ENCODE data around the gene RUNDC3A.
"Not testable (repeated sequence)": the region's sequence is repeated elsewhere in the genome, so short reads cannot be mapped to it uniquely, and the experiment has no call there.

The RUNDC3A gene

DNA sequence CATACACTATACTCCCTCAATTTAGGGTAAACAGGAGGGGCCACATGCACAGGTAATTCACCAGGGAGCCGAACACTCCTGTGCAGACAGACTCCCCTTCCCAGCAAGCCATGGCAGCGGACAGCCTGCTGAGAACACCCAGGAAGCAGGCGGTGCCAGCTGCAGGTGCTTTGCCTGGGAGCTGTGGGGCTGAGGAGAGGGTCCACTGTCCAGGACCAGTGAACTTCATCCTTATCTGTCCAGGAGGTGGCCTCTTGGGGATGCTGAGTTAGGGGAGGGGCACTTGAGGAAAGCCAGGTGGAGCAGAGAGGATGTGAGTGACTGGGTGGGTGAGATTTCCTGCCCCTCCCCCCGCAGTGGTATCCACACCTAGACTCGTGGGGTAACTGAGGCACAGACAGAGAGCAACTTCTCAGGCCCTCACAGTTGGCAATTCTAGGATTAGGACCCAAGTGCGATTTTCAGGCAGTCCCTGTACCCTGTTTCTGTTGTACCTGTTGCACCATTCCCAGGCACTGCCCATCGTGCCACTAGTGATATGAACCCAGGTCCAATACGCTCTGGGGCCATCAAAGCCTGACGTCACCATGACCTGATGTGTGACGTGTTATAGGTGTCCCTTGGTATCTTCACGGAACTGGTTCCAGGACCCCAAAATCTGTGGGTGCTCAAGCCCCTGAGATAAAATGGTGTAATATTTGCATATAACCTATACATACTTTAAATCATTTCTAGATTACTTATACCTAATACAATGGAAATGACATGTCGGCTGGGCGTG lies 37.9 kb downstream of the RUNDC3A start:
- no peak for DNase-seq

DNA sequence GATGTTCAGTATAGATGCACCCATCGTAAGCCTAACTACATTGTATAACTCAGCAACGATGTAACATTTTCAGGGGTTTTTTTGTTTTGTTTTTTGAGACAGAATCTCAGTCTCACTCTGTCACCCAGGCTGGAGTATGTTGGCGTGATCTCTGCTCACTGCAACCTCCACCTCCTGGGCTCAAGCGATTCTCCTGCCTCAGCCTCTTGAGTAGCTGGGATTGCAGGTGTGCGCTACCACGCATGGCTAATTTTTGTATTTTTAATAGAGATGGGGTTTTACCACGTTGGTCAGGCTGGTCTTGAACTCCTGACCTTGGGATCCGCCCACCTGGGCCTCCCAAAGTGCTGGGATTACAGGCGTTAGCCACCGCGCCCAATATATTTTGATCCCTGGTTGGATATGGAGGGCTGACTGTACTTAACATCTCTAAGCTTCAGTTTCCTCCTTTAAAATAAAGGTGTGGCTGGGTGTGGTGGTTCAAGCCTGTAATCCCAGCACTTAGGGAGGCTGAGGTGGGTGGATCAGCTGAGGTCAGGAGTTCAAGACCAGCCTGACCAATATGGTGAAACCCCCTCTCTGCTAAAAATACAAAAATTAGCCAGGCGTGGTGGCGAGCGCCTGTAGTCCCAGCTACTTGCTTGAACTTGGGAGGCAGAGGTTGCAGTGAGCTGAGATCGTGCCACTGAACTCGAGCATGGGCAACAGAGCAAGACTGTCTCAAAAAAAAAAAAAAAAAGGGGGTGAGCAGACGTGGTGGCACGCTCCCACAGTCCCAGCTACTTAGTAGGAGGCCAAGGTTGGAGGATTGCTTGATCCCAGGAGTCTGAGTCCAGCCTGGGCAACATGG lies 39.0 kb downstream of the RUNDC3A start:
- DNase-seq: not testable (repeated sequence)

DNA sequence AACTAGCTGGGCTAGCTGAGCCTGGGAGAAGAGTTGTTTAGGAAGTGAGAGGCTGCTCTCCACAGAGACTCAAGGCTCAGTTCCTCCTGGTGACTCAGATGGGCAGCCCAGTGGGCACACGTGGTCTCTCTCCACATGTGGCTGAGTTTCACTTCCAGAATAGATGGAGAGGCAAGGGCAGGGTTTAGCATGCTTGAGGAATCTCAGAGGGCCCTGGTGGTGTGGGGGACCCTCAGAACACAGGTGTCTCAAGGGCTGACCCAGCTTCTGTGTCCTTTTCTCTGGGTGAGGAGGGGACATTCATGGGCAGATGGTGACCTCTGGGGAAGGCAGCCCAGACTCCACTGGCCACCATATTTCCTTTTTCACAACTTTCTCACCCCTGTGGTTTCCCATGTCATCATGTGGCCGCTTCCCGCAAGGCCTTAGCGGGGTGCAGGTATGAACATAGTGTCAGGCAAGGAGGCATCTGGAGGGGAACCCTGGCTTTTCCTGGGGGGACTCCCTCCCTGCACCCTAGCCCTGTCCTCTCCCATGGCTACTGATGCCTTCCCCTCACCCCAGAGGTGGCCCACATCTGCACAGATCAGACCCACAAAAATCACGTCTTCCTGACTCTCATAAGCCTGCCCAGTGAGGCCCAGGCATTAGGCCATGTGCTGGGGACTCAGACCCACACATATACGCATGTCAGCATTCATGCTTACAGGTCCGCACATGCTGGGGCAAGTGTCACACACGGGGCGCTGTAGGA lies 40.0 kb downstream of the RUNDC3A start:
- no peak for DNase-seq

DNA sequence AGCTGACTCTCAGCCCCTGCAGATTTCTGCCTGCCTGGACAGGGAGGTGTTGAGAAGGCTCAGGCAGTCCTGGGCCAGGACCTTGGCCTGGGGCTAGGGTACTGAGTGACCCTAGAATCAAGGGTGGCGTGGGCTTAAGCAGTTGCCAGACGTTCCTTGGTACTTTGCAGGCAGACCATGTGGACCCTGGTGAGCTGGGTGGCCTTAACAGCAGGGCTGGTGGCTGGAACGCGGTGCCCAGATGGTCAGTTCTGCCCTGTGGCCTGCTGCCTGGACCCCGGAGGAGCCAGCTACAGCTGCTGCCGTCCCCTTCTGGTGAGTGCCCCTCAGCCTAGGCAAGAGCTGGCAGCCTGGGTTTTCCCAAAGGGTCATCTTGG lies 40.6 kb downstream of the RUNDC3A start:
- no peak for DNase-seq

DNA sequence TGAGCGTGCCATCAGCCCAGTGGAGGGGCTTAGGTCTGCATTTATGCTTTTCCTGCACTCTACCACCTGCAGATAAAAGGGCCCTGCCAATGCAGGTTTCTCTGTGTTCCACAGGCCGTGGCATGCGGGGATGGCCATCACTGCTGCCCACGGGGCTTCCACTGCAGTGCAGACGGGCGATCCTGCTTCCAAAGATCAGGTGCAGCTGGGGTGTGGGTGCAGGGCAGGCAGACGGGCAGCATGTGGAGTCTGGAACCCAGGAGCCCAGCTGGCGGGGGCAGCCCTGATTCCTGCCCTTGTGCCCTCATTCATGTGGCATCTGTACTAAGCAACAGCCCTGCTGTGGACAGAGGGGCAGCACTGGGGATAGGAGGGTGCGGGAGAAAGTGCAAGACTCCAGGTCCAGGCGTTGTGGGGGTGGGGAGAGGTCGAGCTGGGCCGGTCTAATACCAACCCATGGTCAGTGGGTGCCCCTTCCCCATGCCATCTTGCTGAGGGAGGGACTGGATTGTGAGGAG lies 41.2 kb downstream of the RUNDC3A start:
- DNase-seq: no peak

DNA sequence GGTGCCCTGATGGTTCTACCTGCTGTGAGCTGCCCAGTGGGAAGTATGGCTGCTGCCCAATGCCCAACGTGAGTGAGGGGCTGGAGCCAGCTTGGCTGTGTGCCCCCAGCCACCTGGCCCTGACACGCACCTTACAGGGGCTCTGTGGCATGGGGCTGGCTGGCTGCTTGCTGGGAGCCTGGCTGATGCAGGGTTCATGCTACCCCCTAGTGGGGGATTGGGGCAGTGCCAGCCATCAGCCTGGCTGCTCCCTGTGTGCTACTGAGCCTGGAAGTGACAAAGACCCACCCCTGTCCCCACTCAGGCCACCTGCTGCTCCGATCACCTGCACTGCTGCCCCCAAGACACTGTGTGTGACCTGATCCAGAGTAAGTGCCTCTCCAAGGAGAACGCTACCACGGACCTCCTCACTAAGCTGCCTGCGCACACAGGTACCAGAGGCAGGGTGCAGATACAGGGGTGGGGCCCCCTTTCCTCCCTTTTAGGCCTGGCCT lies 42.4 kb downstream of the RUNDC3A start:
- DNase-seq: peak; percentile 79 to 82

DNA sequence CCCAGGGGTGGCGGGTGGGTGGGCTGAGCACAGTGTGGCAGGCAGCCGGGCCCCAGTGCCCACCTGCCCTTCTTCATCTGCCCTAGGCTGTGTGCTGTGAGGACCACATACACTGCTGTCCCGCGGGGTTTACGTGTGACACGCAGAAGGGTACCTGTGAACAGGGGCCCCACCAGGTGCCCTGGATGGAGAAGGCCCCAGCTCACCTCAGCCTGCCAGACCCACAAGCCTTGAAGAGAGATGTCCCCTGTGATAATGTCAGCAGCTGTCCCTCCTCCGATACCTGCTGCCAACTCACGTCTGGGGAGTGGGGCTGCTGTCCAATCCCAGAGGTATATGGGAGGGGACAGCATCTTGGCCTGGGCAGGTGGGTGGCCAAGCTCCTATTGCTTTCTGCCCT lies 43.1 kb downstream of the RUNDC3A start:
- DNase-seq: no peak

DNA sequence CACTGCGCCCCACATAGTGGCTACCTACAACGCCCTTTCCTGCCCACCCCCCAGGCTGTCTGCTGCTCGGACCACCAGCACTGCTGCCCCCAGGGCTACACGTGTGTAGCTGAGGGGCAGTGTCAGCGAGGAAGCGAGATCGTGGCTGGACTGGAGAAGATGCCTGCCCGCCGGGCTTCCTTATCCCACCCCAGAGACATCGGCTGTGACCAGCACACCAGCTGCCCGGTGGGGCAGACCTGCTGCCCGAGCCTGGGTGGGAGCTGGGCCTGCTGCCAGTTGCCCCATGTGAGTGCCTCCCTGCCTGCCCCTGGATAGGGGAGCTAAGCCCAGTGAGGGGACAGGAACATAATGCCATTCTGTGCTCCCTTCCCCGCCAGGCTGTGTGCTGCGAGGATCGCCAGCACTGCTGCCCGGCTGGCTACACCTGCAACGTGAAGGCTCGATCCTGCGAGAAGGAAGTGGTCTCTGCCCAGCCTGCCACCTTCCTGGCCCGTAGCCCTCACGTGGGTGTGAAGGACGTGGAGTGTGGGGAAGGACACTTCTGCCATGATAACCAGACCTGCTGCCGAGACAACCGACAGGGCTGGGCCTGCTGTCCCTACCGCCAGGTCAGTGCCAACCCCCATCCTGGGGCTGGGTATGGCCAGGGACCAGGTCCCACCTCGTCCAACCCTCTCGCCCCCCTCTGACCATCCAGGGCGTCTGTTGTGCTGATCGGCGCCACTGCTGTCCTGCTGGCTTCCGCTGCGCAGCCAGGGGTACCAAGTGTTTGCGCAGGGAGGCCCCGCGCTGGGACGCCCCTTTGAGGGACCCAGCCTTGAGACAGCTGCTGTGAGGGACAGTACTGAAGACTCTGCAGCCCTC lies 43.8 kb downstream of the RUNDC3A start:
- no peak for DNase-seq

DNA sequence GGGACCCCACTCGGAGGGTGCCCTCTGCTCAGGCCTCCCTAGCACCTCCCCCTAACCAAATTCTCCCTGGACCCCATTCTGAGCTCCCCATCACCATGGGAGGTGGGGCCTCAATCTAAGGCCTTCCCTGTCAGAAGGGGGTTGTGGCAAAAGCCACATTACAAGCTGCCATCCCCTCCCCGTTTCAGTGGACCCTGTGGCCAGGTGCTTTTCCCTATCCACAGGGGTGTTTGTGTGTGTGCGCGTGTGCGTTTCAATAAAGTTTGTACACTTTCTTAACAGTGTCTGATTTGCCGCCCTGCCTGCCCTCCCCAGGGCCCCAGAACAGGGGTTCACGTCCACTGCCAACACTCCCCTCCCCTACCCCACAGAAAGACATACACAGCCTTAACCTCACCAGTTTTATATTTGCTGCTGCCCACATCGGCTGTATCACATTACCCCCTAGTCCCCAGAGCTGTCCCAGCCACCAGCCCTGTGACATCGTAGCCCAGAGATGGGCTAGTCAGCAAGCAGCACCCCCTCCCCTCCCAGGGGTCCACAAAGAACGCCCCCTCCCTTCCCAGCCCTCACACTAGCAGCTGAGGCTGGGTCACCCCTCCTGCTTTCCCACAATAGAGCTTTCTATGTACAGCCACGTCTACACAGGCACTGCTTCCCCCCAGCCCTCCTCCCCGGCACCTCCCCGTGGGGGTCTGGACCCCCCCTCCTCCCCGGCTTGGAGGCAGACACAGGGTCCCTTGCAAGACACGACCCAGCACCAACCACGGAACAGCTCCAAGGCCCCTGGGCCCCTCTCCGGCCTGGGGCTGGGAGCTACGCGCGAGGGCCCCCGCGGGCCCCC lies 44.6 kb downstream of the RUNDC3A start:
- no peak for DNase-seq

DNA sequence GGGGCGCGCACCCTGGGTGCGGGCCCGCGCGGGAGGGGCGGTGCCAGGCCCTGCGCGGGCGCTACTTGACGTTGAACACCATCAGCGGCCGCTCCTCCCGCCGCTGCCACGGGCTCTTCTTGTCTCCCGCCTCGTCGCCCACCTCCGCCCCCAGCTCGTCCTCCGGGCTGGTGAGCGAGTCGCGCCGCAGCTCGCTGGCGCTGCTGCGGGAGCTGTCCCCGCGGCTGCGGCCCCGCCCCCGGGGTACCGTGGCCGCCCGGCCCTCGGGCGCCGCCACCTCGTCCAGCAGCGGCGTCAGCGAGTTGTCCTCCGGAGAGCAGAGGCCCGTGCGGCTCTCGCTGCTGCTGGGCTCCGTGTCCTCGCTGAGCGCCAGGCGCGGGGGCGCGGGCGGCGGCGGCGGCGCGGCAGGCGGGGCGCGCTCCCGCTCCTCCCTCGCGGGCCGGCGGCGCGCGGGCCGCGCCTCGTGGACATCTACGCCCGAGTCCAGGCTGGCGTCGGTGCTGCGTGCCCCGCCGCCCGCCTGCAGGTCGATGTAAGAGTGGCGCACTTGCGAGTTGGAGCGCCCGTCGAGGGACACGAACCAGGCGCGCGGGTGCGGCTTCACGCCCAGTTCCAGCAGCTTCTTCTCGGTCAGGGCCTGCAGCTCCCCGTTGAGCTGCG lies 45.4 kb downstream of the RUNDC3A start:
- peak in 1 of 2 donors; percentile 29 for DNase-seq

DNA sequence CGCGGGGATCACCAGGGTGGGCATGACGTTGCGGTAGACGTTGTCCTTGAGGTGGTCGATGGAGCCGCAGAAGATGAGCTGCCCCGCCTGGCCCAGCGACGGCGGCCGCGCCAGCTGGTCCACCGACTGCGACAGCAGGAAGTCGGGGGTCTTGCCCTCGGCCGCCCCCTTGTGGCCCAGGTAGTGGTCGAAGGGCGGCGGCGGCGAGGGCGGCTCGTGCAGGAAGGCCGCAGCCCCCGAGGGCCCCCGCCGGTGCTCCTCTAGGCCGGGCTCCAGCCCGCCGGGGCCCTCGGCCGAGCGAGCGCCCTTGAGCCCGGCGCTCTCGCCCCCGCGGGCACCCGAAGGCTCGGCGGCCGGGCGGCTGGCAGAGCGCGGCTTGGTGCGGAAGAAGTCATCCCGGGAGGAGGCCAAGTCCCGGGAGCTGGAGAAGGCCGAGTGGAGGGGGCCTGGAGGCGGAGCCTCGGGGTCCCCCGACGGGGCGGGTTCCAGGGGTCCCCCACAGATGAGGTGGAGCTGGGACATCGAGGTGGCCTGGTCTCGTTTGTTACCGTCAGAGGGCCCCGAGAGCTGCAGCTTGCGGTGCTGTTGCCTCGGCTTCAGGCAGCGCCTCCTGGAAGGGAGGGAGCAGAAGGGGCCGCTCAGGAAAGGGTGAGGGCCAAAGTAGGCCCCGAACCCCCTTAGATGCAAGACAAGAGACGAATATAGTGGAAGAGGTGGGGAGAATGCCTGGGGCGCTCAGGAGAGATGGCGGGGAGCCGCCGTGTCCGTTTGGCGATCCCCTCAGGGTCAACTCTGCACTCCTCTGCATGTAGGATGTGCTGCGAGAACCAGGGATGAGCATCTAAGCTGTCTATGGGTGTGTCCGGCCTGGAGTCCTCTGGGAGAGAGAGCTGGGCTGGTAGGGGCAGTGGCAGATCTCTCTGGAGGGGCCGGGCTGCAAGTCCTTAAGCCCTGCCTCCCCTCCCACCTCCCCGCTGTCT lies 46.5 kb downstream of the RUNDC3A start:
- peak; percentile 68 to 75 for DNase-seq

DNA sequence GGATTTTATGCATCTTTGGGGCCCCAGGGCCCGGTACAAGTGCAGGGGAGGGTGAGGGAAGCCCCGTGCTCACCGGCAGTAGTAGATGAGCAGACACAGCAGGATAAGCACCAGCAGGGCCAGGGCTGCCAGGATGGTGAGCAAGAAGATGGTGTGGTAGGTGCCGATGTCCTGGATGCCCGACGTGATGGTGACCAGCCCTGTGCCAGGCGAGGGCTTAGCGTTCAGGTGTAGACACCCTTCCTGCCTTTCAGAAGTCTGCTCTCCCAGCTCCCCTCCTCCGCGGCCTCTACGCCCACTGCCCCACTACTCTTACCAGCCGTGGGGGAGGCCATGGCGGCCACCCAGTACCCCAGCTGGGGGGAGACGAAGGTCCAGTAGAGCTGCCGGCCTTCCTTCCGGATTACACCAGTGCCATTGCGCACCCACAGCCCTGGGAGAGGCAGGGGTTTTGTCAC lies 47.3 kb downstream of the RUNDC3A start:
- no peak for DNase-seq

DNA sequence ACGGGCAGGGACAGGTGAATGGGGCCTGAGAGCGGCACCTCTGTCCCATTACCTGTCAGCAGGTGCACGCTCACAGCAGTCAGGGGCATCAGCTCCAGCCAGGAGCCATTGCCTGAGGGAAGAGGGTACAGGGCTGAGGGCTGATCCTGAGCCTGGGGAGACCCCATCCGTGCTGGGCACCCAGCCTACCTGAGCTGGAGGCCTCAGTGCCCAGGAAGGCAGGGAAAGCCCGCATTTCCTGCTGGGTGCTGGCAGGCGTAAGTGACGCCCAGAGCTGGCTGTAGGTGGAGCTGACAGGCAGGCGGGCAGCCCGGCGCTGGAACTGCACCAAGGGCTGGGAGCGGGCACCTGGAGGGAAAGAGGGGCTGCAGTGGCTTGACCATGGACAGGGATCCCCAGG lies 47.8 kb downstream of the RUNDC3A start:
- DNase-seq: no peak

DNA sequence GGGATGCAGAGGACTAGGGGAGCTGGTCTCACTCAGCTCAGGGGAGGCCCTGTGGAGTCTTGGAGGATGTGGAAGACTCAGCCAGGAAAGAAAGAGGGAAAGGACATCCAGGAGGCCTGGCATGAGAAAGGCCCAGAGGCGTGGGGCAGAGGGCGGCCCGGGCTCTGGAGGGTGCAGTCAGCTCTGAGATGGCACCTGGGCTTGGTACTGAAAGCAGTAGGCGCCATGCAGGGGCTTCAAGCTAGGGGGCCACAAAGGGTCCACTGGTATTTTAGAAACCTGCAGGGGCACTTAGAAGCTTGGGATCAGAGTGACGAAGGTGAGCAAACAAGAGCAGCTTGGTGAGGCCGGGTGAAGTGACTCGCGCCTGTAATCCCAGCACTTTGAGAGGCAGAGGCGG lies 49.7 kb downstream of the RUNDC3A start:
- no peak for DNase-seq

DNA sequence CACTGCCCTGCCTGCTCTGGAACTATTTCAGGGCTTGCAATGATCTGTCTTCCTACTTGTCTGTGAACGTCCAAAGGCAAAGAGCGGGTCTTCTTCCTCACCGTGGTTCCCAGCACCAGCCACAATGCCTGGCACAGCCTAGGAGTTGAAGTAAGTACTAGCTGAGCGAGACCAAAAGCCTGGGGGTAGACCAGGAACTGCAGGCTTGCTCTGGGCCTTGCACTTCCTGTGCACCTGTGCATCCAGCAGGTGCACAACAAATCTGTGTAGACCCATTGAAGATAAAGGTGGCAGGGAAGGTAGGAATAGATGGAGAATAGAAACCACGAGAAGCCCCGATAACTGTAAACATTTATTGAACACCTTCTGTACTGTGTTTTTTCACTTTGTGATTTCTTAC lies 50.6 kb downstream of the RUNDC3A start:
- no peak for DNase-seq

DNA sequence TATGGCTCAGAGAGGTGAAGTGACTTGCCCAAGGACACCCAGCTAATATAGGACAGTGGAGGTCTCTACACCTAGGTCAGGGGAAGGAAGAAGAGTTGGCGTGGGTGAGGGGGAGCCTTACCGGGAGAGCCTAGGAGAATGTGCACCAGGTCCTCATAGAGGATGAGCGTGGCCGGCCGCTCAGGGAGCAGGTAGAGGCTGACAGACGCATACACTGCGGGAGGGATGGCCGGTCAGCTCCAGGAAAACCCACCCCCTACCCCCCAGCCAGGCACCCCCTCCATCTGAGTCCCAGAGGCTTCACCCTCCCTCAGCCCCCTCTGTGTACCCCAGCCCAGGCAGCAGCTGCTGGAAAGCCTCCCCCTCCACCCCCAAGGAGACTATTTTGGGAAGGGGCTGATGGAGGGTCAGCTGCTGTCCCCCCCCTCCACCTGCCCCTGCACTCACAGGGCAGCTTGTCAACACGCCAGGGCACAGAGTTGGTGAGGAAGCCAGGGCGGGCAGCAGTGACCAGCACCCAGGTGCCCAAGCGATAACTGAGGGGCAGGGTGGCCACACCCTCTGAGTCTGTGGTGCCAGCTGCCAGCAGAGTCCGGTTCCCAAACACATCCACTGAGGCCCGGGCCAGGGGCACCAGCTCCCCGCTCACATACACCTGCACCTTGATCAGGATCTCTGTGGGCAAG lies 51.2 kb downstream of the RUNDC3A start:
- DNase-seq: no peak

DNA sequence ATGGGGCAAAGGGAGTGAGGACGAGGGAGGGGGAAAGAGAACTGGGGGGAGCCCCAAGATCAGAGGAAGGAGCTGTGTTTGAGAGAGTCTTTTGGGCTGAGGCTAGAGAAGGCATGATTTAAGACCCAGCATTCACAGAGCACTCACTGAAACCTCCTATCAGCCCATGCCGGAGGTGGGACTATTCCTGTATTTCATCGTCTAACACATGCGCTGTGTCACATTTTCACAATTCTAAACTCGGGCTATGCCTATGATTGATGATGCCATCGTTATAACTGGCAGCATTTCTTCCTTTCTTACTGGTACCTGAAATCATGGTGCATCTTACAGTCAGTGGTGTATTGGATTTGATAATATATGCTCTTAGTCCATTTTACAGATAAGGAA lies 51.7 kb downstream of the RUNDC3A start:
- no peak for DNase-seq

DNA sequence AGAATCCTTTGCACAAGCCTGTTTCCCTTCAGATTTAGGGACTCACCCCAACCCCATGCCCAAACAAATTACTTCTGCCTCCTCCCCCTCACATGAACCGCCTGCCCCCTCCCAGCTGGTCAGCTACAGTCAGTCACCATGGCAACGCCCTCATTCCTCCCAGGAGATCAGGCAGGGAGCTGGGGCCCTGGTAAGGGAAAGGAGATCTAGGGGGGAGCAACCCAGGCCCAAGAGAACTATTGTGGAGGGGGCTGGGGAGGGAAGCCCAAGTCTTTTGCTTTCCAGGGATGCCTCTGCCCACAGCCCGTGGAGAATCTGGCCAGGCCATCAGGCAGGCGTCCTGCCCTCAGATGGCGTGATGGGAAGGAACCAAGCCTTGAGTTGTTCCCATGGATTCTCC lies 52.4 kb downstream of the RUNDC3A start:
- no peak for DNase-seq
